HepG2 (cell line): ENCODE measurements around the gene THRB. TPM values are rescaled to one million over a fixed set of nuclear protein-coding genes. Genes with fewer than 3 reads are reported as not detected.

Experiments used
- ATAC-seq: fragments of 200-7000 bp; cut with Tn5 transposase; 3 replicates; pipeline ENCODE4 v1.9.1; 2020; ENCODE audit warnings: mild to moderate bottlenecking, moderate library complexity
- BruUV-seq: library from RNA; stranded (reverse); fragments of 400-500 nt; replicated peaks from 2 replicates; lab custom pipeline; 2021; lab: Mats Ljungman, UMichigan
- CTCF ChIA-PET: fragments of 300-600 bp; formaldehyde crosslinking; extraction: SDS; loops from one replicate; lab custom pipeline; 2021; ENCODE audit warnings: low total read pairs, inconsistent platforms, low intra/inter-chr PET ratio; lab: Yijun Ruan, JAX
- POLR2A ChIA-PET: fragments of 350-600 bp; sonication (Branson Sonifier 250); formaldehyde crosslinking; loops from one replicate; lab custom pipeline; 2020; ENCODE audit warnings: antibody characterized with exemption, inconsistent platforms; lab: Yijun Ruan, JAX
- DNase-seq: peaks from one replicate; pipeline ENCODE4 v3.0.0-alpha.2; 2015; ENCODE audit warnings: low spot score
- FAIRE-seq: peaks from 3 replicates; lab custom pipeline; 2011; peaks lifted over from hg19 to GRCh38; lab: Jason Lieb, UNC
- H2AFZ ChIP-seq: one replicate; pipeline ENCODE4 v1.6.1; 2011; ENCODE audit warnings: low read length, inconsistent platforms
- H3K27ac ChIP-seq: fragments of 300-600 bp; 3 replicates; pipeline ENCODE4 v1.8.0; 2011; ENCODE audit warnings: mixed run types, mild to moderate bottlenecking, mixed read lengths, low read length, inconsistent platforms; ENCODE audit not compliant: insufficient read depth; ENCODE audit errors: extremely low read length
- H3K27me3 ChIP-seq, 2 experiments: fragments of 200-600 bp in 1 of 2; 2 replicates in 1 of 2; 3 replicates in 1 of 2; pipeline versions ENCODE4 v1.6.0 to v1.8.0; 2011; ENCODE audit warnings: low read length in 2 of 2, mild to moderate bottlenecking in 2 of 2, moderate library complexity in 2 of 2, inconsistent platforms in 1 of 2; ENCODE audit not compliant: insufficient read depth in 2 of 2, control insufficient read depth in 1 of 2
- H3K36me3 ChIP-seq, 2 experiments: fragments of 200-600 bp in 1 of 2; replicated peaks in 1 of 2; 2 replicates in 1 of 2; 3 replicates in 1 of 2; pipeline versions ENCODE4 v1.5.1 to v1.8.0; 2011; ENCODE audit warnings: low read length in 2 of 2, inconsistent platforms in 1 of 2; ENCODE audit not compliant: insufficient read depth in 2 of 2, control insufficient read depth in 1 of 2
- H3K4me1 ChIP-seq: 2 replicates; pipeline ENCODE4 v1.5.1; 2012; ENCODE audit warnings: low read length, inconsistent platforms; ENCODE audit not compliant: insufficient read depth
- H3K4me2 ChIP-seq: 2 replicates; pipeline ENCODE4 v1.6.0; 2011; ENCODE audit warnings: low read depth, low read length, inconsistent platforms
- H3K4me3 ChIP-seq, 3 experiments: fragments of 200-600 bp in 1 of 3; sonication (generic), shearing (Covaris generic) in 1 of 3; replicated peaks in 1 of 3; 2 replicates each; pipeline ENCODE4 v1.5.1; 2011 to 2016; ENCODE audit warnings: low read length in 3 of 3, inconsistent platforms in 2 of 3, low read depth in 2 of 3, mild to moderate bottlenecking in 2 of 3, control low read depth in 1 of 3, mixed read lengths in 1 of 3; ENCODE audit not compliant: insufficient read depth in 1 of 3
- H3K79me2 ChIP-seq: one replicate; pipeline ENCODE4 v1.6.1; 2011; ENCODE audit warnings: low read length, inconsistent platforms; ENCODE audit not compliant: insufficient read depth
- H3K9ac ChIP-seq: 2 replicates; pipeline ENCODE4 v1.6.0; 2011; ENCODE audit warnings: mild to moderate bottlenecking, low read depth, low read length, inconsistent platforms; ENCODE audit not compliant: insufficient read depth
- H3K9me3 ChIP-seq: 2 replicates; pipeline ENCODE4 v1.5.1; 2012; ENCODE audit warnings: mild to moderate bottlenecking, low read length
- H4K20me1 ChIP-seq: 2 replicates; pipeline ENCODE4 v1.6.0; 2011; ENCODE audit warnings: inconsistent platforms, mild to moderate bottlenecking, low read length, moderate library complexity; ENCODE audit not compliant: insufficient read depth
- FOXM1 ChIP-seq: sonication (generic); formaldehyde crosslinking; IDR thresholded peaks from 2 replicates; pipeline ENCODE4 v1.5.0; 2020; ENCODE audit warnings: missing genetic modification reagents
- GATAD2A ChIP-seq: IDR thresholded peaks from 2 replicates; pipeline ENCODE4 v1.6.1; 2016
- KMT2B ChIP-seq: IDR thresholded peaks from 2 replicates; pipeline ENCODE4 v1.6.1; 2016; ENCODE audit warnings: missing genetic modification reagents, missing compliant biosample characterization
- MBNL3 ChIP-seq: fragments of 250-450 bp; sonication (Bioruptor Pico); conservative IDR thresholded peaks from 2 replicates; pipeline ENCODE4 v1.8.0; 2022; ENCODE audit warnings: mild to moderate bottlenecking, inconsistent platforms
- NR2F2 ChIP-seq: IDR thresholded peaks from 2 replicates; pipeline ENCODE4 v1.6.1; 2012; ENCODE audit warnings: low read depth, inconsistent platforms, borderline replicate concordance
- PRMT3 ChIP-seq: sonication (generic); formaldehyde crosslinking; IDR thresholded peaks from 2 replicates; pipeline ENCODE4 v1.8.1; 2022; ENCODE audit warnings: low read depth, mild to moderate bottlenecking, moderate library complexity, missing genetic modification reagents, borderline replicate concordance
- RBFOX2 ChIP-seq: fragments of 200-400 bp; formaldehyde crosslinking; IDR thresholded peaks from 2 replicates; pipeline ENCODE4 v1.6.1; 2017; ENCODE audit warnings: low read depth, mild to moderate bottlenecking, low read length
- RXRB ChIP-seq: IDR thresholded peaks from 2 replicates; pipeline ENCODE4 v1.6.1; 2016; ENCODE audit warnings: borderline replicate concordance, missing genetic modification reagents, missing compliant biosample characterization
- TCF7L2 ChIP-seq: IDR thresholded peaks from 2 replicates; pipeline ENCODE4 v1.6.1; 2011; ENCODE audit warnings: mild to moderate bottlenecking, low read depth, low read length, moderate library complexity
- ZNF121 ChIP-seq: sonication (generic); formaldehyde crosslinking; IDR thresholded peaks from 2 replicates; pipeline ENCODE4 v1.5.0; 2020; ENCODE audit warnings: mild to moderate bottlenecking, missing genetic modification reagents
- ZNF180 ChIP-seq: sonication (generic); formaldehyde crosslinking; IDR thresholded peaks from 2 replicates; pipeline ENCODE4 v1.4.0; 2020; ENCODE audit warnings: low read depth, missing genetic modification reagents, borderline replicate concordance
- ZNF382 ChIP-seq: sonication (generic); formaldehyde crosslinking; IDR thresholded peaks from 2 replicates; pipeline ENCODE4 v1.5.0; 2020; ENCODE audit warnings: missing genetic modification reagents, mild to moderate bottlenecking, borderline replicate concordance
- ZNF598 ChIP-seq: sonication (generic); formaldehyde crosslinking; IDR thresholded peaks from 2 replicates; pipeline ENCODE4 v1.5.1; 2020; ENCODE audit warnings: mild to moderate bottlenecking, missing genetic modification reagents, borderline replicate concordance
- ZNF749 ChIP-seq: sonication (generic); formaldehyde crosslinking; IDR thresholded peaks from 2 replicates; pipeline ENCODE4 v1.8.0; 2022; ENCODE audit warnings: mild to moderate bottlenecking, missing genetic modification reagents, moderate library complexity, borderline replicate concordance
- ZNF776 ChIP-seq: sonication (generic); formaldehyde crosslinking; IDR thresholded peaks from 2 replicates; pipeline ENCODE4 v1.4.0; 2020; ENCODE audit warnings: mild to moderate bottlenecking, missing genetic modification reagents
- ZNF878 ChIP-seq: sonication (generic); formaldehyde crosslinking; IDR thresholded peaks from 2 replicates; pipeline ENCODE4 v1.8.1; 2023; ENCODE audit warnings: mild to moderate bottlenecking, missing genetic modification reagents, moderate library complexity
- WGBS: methylation state at CpG from one replicate; pipeline ENCODE4 v1.1.6; 2017; ENCODE audit warnings: low lambda C conversion rate; 5-methylcytosine and 5-hydroxymethylcytosine counted together
- in situ Hi-C: cut with HindIII; loops from 2 replicates; pipeline ENCODE4 v1.10.0; 2017; ENCODE audit warnings: low pct_unique_long_range_greater_than_20kb; ENCODE audit not compliant: extremely low pct_ligation_motif_present
- intact Hi-C: fragments of 100-400 bp; cut with micrococcal nuclease; formaldehyde crosslinking; loops from one replicate; pipeline ENCODE4 v1.10.0; 2022; ENCODE audit not compliant: unreplicated experiment
- polyA plus RNA-seq, 8 experiments: library from polyadenylated mRNA; depleted of rRNA in 3 of 8; stranded (reverse) in 7 of 8; unstranded in 1 of 8; fragments of >200 nt; fragmentation: Illumina TruSeq in 4 of 8; extraction: Trizol in 4 of 8; gene quantifications; 2 replicates each; pipeline versions ENCODE4 v1.2.1 to v1.2.3, GENCODE V29; 2011 to 2016; ENCODE audit warnings: low read depth in 4 of 8, missing spikeins in 1 of 8, mixed read lengths in 1 of 8; ENCODE audit not compliant: insufficient read depth in 1 of 8
- total RNA-seq, 5 experiments: library from RNA; depleted of rRNA; stranded (reverse); fragments of >200 nt; fragmentation: Illumina TruSeq; extraction: Trizol; gene quantifications; 2 replicates each; pipeline ENCODE4 v1.2.3, GENCODE V29; 2016; ENCODE audit warnings: low read depth in 1 of 5

The THRB gene
- total and polyA plus RNA-seq, 2 of the 13 experiments (the other 11 are each of a cell fraction or from before 2014, with no cell fraction given), result 4.7 to 22.7 TPM

- Histone ChIP-seq H3K4me2 (no peak overlapping the region), H3K27ac (no peak overlapping the region), H3K9me3 (no peaks in the 10 kb centered on the region), H3K27me3 (no peaks in the 10 kb centered on the region), H3K36me3 (no peaks in the 10 kb centered on the region), H2AFZ (no peak overlapping the region), H4K20me1 (no peaks in the 10 kb centered on the region), H3K79me2 (peaks cover 10% of the 10 kb centered on the region), H3K4me3 (no peak overlapping the region), H3K9ac (no peak overlapping the region), H3K4me1 (no peaks in the 10 kb centered on the region)
- 100% methylated on average over 2 of the region's 2 CpGs for WGBS
- BruUV-seq, result no TSS peak
- no peak for ATAC-seq
- intact Hi-C loops, result no loop called here
- ChIA-PET CTCF (no interaction called here), POLR2A (no interaction called here)
- no peak for FAIRE-seq
- no peak for DNase-seq
- no peak for TF ChIP-seq PRMT3
- no peak for TF ChIP-seq ZNF598
- TF ChIP-seq ZNF382 (CRISPR knock-in tag), result no peak
- TF ChIP-seq ZNF749 (CRISPR knock-in tag), result no peak
- no peak for TF ChIP-seq TCF7L2
- TF ChIP-seq NR2F2, result no peak
- no peak for TF ChIP-seq RXRB (CRISPR knock-in tag)
- no peak for TF ChIP-seq KMT2B (CRISPR knock-in tag)
- no peak for TF ChIP-seq ZNF776 (CRISPR knock-in tag)
- TF ChIP-seq RBFOX2, result no peak
- no peak for TF ChIP-seq MBNL3
- TF ChIP-seq ZNF121 (CRISPR knock-in tag), result no peak
- no peak for TF ChIP-seq GATAD2A (CRISPR knock-in tag)
- no peak for TF ChIP-seq FOXM1 (CRISPR knock-in tag)
- TF ChIP-seq ZNF180 (CRISPR knock-in tag), result no peak
- TF ChIP-seq ZNF878 (CRISPR knock-in tag), result no peak
- in situ Hi-C loops, result no loop called here
These were observed 109.5 kb downstream of the THRB start for GRCh38 chr3:24385012-24385615.
